Activated CD8-positive, alpha-beta memory T cell treated with anti-CD3 and anti-CD28 coated beads, Interleukin-2, amount 10 ng/mL, durations not matched to agents 7 days and 5 days (primary cell): ENCODE data around the gene CD300LF. TPM values are rescaled to one million over a fixed set of nuclear protein-coding genes. Genes with fewer than 3 reads are reported as not detected.

Experiments
- ATAC-seq: fragments of 150-1000 bp; cut with Tn5 transposase; one replicate; pipeline ENCODE4 v1.10.0; 2021; ENCODE audit warnings: moderate library complexity
- CTCF ChIA-PET: fragments of 350-600 bp; sonication (Branson Sonifier 250); formaldehyde crosslinking; loops from one replicate; lab custom pipeline; 2021; ENCODE audit warnings: antibody characterized with exemption; lab: Charles Lee
- DNase-seq: peaks from one replicate; pipeline ENCODE4 v3.0.0-alpha.2; 2020
- H3K27ac Mint-ChIP-seq: one replicate; pipeline ENCODE4 v1.8.0; 2021; ENCODE audit warnings: mild to moderate bottlenecking, mixed read lengths
- H3K27me3 Mint-ChIP-seq: one replicate; pipeline ENCODE4 v1.8.0; 2021; ENCODE audit warnings: mixed read lengths
- H3K36me3 Mint-ChIP-seq: one replicate; pipeline ENCODE4 v1.8.0; 2021; ENCODE audit warnings: mild to moderate bottlenecking, mixed read lengths
- H3K4me1 Mint-ChIP-seq: one replicate; pipeline ENCODE4 v1.8.0; 2021; ENCODE audit warnings: mixed read lengths
- H3K4me3 Mint-ChIP-seq: one replicate; pipeline ENCODE4 v1.8.0; 2021; ENCODE audit warnings: mild to moderate bottlenecking, moderate library complexity, mixed read lengths
- H3K9me3 Mint-ChIP-seq: one replicate; pipeline ENCODE4 v1.8.0; 2022; ENCODE audit warnings: low read depth, mixed read lengths
- microRNA-seq: library from miRNA; unstranded; fragments of <30 nt; microRNA quantifications from one replicate; pipeline ENCODE4 v1.2.0, GENCODE V29; 2022
- total RNA-seq, 2 experiments: library from RNA; stranded (reverse); gene quantifications; one replicate each; pipeline ENCODE4 v1.2.3, GENCODE V29; 2021

Gene CD300LF
- total RNA-seq, 2 experiments from 2014 or later: not detected

- H3K36me3 Mint-ChIP-seq: no peaks in the 10 kb centered on the region
Observed at GRCh38 chr17:74663561-74663960, 49.2 kb downstream of the CD300LF start.

GRCh38 chr17:74659889-74660288 lies 52.8 kb downstream of the CD300LF start:
- H3K9me3 Mint-ChIP-seq: no peaks in the 10 kb centered on the region
- CTCF ChIA-PET: interaction anchor here (0.8 to 8.4 kb wide), 5 partner anchors 77 to 202 kb away, joined by 3 to 262 read pairs (median 3); partner anchors contain the start of gene RAB37
- H3K4me3 Mint-ChIP-seq: no peak overlapping the region
- no peak for DNase-seq
- ATAC-seq: no peak
- no peak overlapping the region for H3K27ac Mint-ChIP-seq
- H3K4me1 Mint-ChIP-seq: peaks cover 7% of the 10 kb centered on the region
- no peaks in the 10 kb centered on the region for H3K36me3 Mint-ChIP-seq
- H3K27me3 Mint-ChIP-seq: peaks cover 62% of the 10 kb centered on the region

More at GRCh38 chr17:74663561-74663960, 49.2 kb downstream of the CD300LF start:
- Mint-ChIP-seq H3K27ac (no peak overlapping the region), H3K4me1 (no peaks in the 10 kb centered on the region), H3K27me3 (peaks cover 71% of the 10 kb centered on the region), H3K4me3 (no peak overlapping the region), H3K9me3 (no peaks in the 10 kb centered on the region)
- DNase-seq: no peak
- no peak for ATAC-seq
- CTCF ChIA-PET: interaction anchor here (1.6 to 2.0 kb wide), 3 partner anchors 73 to 96 kb away, joined by 4 to 15 read pairs (median 6); partner anchors contain the start of gene RAB37

DNA sequence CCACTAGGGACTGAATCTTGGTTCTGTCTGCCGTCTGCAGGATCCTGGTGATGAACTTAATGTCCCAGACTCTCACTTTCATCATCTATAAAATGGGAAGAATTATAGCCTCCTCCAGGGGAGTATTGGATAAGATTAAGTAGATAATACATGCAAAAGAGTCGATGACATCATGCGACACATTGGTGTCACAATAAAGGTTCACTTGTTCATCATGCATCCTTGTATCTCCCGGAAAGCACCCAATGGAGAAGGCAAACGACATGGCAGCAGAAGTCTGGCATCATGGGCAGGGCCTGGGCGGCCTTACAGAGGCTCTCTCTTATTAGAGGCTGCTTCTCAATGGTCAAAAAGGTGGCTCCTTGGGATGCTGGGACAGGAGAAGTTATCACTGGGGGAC lies 54.1 kb downstream of the CD300LF start:
- Mint-ChIP-seq H3K4me1 (peaks cover 7% of the 10 kb centered on the region), H3K27ac (no peak overlapping the region), H3K4me3 (no peak overlapping the region), H3K9me3 (no peaks in the 10 kb centered on the region), H3K36me3 (no peaks in the 10 kb centered on the region), H3K27me3 (peaks cover 55% of the 10 kb centered on the region)
- DNase-seq (no peak), ATAC-seq (no peak)
- CTCF ChIA-PET: interaction anchor here (1.5 to 8.4 kb wide), 14 partner anchors 12 to 203 kb away, joined by 3 to 262 read pairs (median 26); partner anchors contain the start of genes CD300H, GRIN2C, NAT9 and NHERF1

- H3K36me3 Mint-ChIP-seq: no peaks in the 10 kb centered on the region
- CTCF ChIA-PET: interaction anchor here (1.2 to 8.4 kb wide), 3 partner anchors 82 to 136 kb away, joined by 3 to 262 read pairs (median 3); partner anchors contain the start of gene RAB37
- H3K27me3 Mint-ChIP-seq: peaks cover 65% of the 10 kb centered on the region
- ATAC-seq (no peak), DNase-seq (no peak)
- H3K9me3 Mint-ChIP-seq: no peaks in the 10 kb centered on the region
- no peak overlapping the region for H3K27ac Mint-ChIP-seq
- H3K4me3 Mint-ChIP-seq: no peak overlapping the region
- H3K4me1 Mint-ChIP-seq: peaks cover 7% of the 10 kb centered on the region
Observed at GRCh38 chr17:74654742-74655141, 58.0 kb downstream of the CD300LF start.

- peaks cover 68% of the 10 kb centered on the region for H3K27me3 Mint-ChIP-seq
- CTCF ChIA-PET: interaction anchor here (0.8 to 1.0 kb wide), 2 partner anchors 71 to 85 kb away, joined by 3 read pairs; partner anchors contain the start of gene RAB37
- DNase-seq (no peak), ATAC-seq (no peak)
- no peaks in the 10 kb centered on the region for H3K36me3 Mint-ChIP-seq
- no peak overlapping the region for H3K4me3 Mint-ChIP-seq
- H3K27ac Mint-ChIP-seq: no peak overlapping the region
- H3K4me1 Mint-ChIP-seq: peaks cover under 1% of the 10 kb centered on the region
- H3K9me3 Mint-ChIP-seq: no peaks in the 10 kb centered on the region
Observed at GRCh38 chr17:74652020-74652419, 60.7 kb downstream of the CD300LF start.

DNA sequence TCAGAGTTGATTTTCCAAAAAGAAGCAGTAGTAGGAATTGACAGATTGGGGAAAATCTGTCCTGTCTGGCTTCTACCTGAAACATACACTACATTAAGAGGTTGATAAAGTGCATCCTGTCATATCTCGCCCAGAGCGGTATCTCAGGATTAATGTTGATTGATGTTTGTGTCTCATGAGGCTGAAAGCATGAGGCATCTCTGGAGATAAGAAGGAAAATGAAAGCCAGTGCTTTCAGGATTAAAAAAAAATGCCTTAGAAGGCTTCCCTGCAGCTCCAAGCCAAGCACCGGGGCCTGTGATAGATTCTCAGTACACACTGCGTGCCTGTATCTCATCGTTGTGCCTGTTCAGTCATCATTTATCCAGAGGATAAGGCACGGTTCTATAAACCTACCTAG lies 62.8 kb downstream of the CD300LF start:
- CTCF ChIA-PET: interaction anchor here (1.6 kb wide), 1 partner anchor 83 kb away, joined by 4 read pairs; no protein-coding TSS in a partner anchor
- no peaks in the 10 kb centered on the region for H3K4me1 Mint-ChIP-seq
- no peak overlapping the region for H3K4me3 Mint-ChIP-seq
- no peaks in the 10 kb centered on the region for H3K9me3 Mint-ChIP-seq
- no peak for ATAC-seq
- no peaks in the 10 kb centered on the region for H3K36me3 Mint-ChIP-seq
- DNase-seq: no peak
- H3K27me3 Mint-ChIP-seq: peaks cover 78% of the 10 kb centered on the region
- H3K27ac Mint-ChIP-seq: no peak overlapping the region

DNA sequence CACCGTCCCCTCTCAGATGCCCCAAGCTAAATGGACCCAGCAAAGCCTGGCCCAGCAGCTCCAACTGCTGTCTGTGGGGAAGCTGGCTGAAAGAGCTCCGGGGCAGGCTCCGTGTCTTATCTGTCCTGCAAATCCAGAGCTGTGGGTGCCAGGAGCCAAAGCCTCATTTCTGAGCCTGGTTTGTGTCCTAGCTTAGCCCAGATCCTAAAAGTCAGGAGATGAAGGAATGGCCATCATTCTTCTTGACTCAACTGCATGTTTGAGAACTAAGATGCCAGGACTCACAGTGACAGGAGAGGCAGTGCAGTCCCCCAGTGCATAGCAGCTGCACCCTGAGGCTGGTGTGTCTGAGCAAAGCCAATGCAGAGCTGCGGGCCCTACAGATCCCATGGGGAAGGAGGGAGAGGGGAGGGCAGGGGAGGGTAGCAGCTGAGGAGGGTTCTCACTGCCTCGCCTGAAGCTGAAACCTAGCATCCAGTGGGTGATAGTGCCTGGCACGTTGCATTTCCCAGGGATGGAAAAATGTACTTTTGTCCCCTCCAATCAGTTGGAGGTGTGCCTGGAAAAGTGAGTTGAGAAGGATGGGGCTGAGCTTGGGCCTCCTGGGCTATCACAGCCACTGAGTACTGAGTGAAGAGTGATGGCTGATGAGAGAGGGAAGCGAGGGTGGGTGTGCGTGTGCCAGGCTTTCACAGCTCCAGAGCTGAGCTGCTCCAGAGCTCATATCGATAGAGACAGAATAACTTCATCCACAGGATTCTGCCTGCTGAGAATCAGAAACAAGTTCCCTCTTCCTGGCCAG lies 64.7 kb downstream of the CD300LF start:
- no peak for DNase-seq
- Mint-ChIP-seq H3K9me3 (no peaks in the 10 kb centered on the region), H3K36me3 (no peaks in the 10 kb centered on the region), H3K4me3 (no peak overlapping the region), H3K4me1 (no peaks in the 10 kb centered on the region), H3K27ac (no peak overlapping the region), H3K27me3 (peaks cover 83% of the 10 kb centered on the region)
- no peak for ATAC-seq
- CTCF ChIA-PET: interaction anchor here (0.7 to 2.4 kb wide), 6 partner anchors 9 to 269 kb away, joined by 3 to 10 read pairs (median 3); no protein-coding TSS in a partner anchor

GRCh38 chr17:74646231-74646630 lies 66.5 kb downstream of the CD300LF start:
- peak; percentile 27 for ATAC-seq
- no peaks in the 10 kb centered on the region for H3K9me3 Mint-ChIP-seq
- CTCF ChIA-PET: no interaction called here
- H3K36me3 Mint-ChIP-seq: no peaks in the 10 kb centered on the region
- no peak for DNase-seq
- H3K4me3 Mint-ChIP-seq: no peak overlapping the region
- no peak overlapping the region for H3K27ac Mint-ChIP-seq
- H3K27me3 Mint-ChIP-seq: peaks cover 84% of the 10 kb centered on the region
- H3K4me1 Mint-ChIP-seq: peaks cover 3% of the 10 kb centered on the region

GRCh38 chr17:74645010-74645409 lies 67.7 kb downstream of the CD300LF start:
- peaks cover 5% of the 10 kb centered on the region for H3K4me1 Mint-ChIP-seq
- no peak for DNase-seq
- H3K4me3 Mint-ChIP-seq: no peak overlapping the region
- ATAC-seq: no peak
- CTCF ChIA-PET: interaction anchor here (1.2 to 2.2 kb wide), 3 partner anchors 12 to 91 kb away, joined by 3 to 6 read pairs (median 5); no protein-coding TSS in a partner anchor
- no peak overlapping the region for H3K27ac Mint-ChIP-seq
- H3K27me3 Mint-ChIP-seq: peaks cover 87% of the 10 kb centered on the region
- no peaks in the 10 kb centered on the region for H3K9me3 Mint-ChIP-seq
- no peaks in the 10 kb centered on the region for H3K36me3 Mint-ChIP-seq

GRCh38 chr17:74644419-74644818 lies 68.3 kb downstream of the CD300LF start:
- Mint-ChIP-seq H3K36me3 (no peaks in the 10 kb centered on the region), H3K27ac (no peak overlapping the region), H3K4me3 (no peak overlapping the region), H3K9me3 (no peaks in the 10 kb centered on the region), H3K4me1 (peaks cover 11% of the 10 kb centered on the region), H3K27me3 (peaks cover 87% of the 10 kb centered on the region)
- CTCF ChIA-PET: interaction anchor here (0.7 to 2.2 kb wide), 4 partner anchors 13 to 127 kb away, joined by 3 to 5 read pairs (median 3); no protein-coding TSS in a partner anchor
- ATAC-seq (no peak), DNase-seq (no peak)

Small RNAs within 50 kb of the gene (microRNA-seq; reads per million reads assigned to microRNA genes)
- gene MIR3615: 221 reads per million, percentile 74 among the genes with 10 or more reads in this experiment

Other genes starting within 250 kb of the CD300LF start
- 10 to 100 TPM in 1 of 2 experiments, 1 to 10 TPM in 1; 2.0 to 15.8 TPM for gene CD300A, start 246.3 kb downstream of the CD300LF start, total RNA-seq
- gene CD300LB, start 181.4 kb downstream of the CD300LF start, total RNA-seq: not detected
- gene CD300C, start 166.8 kb downstream of the CD300LF start, total RNA-seq: 1 to 10 TPM in 1 of 2 experiments, under 1 TPM in 1; 0.56 to 1.5 TPM
- not detected for gene CD300H, start 145.4 kb downstream of the CD300LF start, total RNA-seq
- not detected for gene CD300LD, start 120.6 kb downstream of the CD300LF start, total RNA-seq
- not detected for gene CD300E, start 89.2 kb downstream of the CD300LF start, total RNA-seq
- gene RAB37, start 24.3 kb upstream of the CD300LF start, total RNA-seq: 10 to 100 TPM; 36.7 to 51.7 TPM
- gene NHERF1, start 35.7 kb upstream of the CD300LF start, total RNA-seq: 100 to 1,000 TPM; 284 to 377 TPM
- gene NAT9, start 63.4 kb upstream of the CD300LF start, total RNA-seq: 10 to 100 TPM; 34.1 to 34.5 TPM
- under 1 TPM; 0.07 to 0.09 TPM for gene GRIN2C, start 147.0 kb upstream of the CD300LF start, total RNA-seq
- gene FDXR, start 160.1 kb upstream of the CD300LF start, total RNA-seq: 10 to 100 TPM; 38.2 to 39.4 TPM
- not detected for gene FADS6, start 180.7 kb upstream of the CD300LF start, total RNA-seq
- not detected for gene USH1G, start 210.3 kb upstream of the CD300LF start, total RNA-seq
- gene OTOP2, start 211.3 kb upstream of the CD300LF start, total RNA-seq: not detected
- not detected for gene OTOP3, start 223.0 kb upstream of the CD300LF start, total RNA-seq